ENCODE results near the gene RSL1D1. TPM values are rescaled to one million over a fixed set of nuclear protein-coding genes. Genes with fewer than 3 reads are reported as not detected.

RSL1D1 gene
- total RNA-seq, 3 donors from 2014 or later (not counting 1 experiment from before 2014, with no cell fraction given): 66.3 to 102 (median 99.1) TPM

- H3K36me3 Mint-ChIP-seq: no peaks in the 10 kb centered on the region
- no peak for TF ChIP-seq CTCF (IDR thresholded peaks at IDR 0.05)
- intact Hi-C loops (cut with micrococcal nuclease): no loop called here
- no peaks in the 10 kb centered on the region for H3K4me1 ChIP-seq (ENCODE audit: control insufficient read depth, insufficient read depth, low read length)
- H3K27me3 Mint-ChIP-seq (ENCODE audit: low read depth in 2 of 2): no peaks in the 10 kb centered on the region
- peak overlapping the region in 1 of 2 donors; percentile 5 for H3K27ac Mint-ChIP-seq
- H3K4me3 Mint-ChIP-seq: no peak overlapping the region
- H3K9me3 Mint-ChIP-seq: no peaks in the 10 kb centered on the region
- H3K27ac ChIP-seq (ENCODE audit: low read length): no peak overlapping the region
- DNase-seq: no peak
- no peaks in the 10 kb centered on the region for H3K27me3 ChIP-seq (ENCODE audit: control insufficient read depth, insufficient read depth, low read length)
- H3K4me1 Mint-ChIP-seq: peaks cover 12 to 18% of the 10 kb centered on the region in 2 donors
- peak in 2 of 3 donors; percentile 54 to 57 for ATAC-seq
- H3K4me3 ChIP-seq (ENCODE audit: low read length): no peak overlapping the region
- no peaks in the 10 kb centered on the region for H3K9me3 ChIP-seq (ENCODE audit: control insufficient read depth, insufficient read depth, low read length)
- WGBS (ENCODE audit: insufficient coverage): 74% methylated on average over 2 of the region's 2 CpGs
- H3K36me3 ChIP-seq (ENCODE audit: control insufficient read depth, insufficient read depth, low read length): peaks cover 25% of the 10 kb centered on the region
These were observed 42.2 kb upstream of the RSL1D1 start for GRCh38 chr16:11893571-11893970.

- no peaks in the 10 kb centered on the region for H3K4me1 ChIP-seq (ENCODE audit: control insufficient read depth, insufficient read depth, low read length)
- H3K9me3 ChIP-seq (ENCODE audit: control insufficient read depth, insufficient read depth, low read length): no peaks in the 10 kb centered on the region
- Mint-ChIP-seq H3K27me3 (ENCODE audit: low read depth in 2 of 2) (no peaks in the 10 kb centered on the region), H3K4me3 (no peak overlapping the region), H3K27ac (no peak overlapping the region), H3K9me3 (no peaks in the 10 kb centered on the region), H3K36me3 (no peaks in the 10 kb centered on the region), H3K4me1 (peaks cover 7 to 13% of the 10 kb centered on the region in 2 donors)
- TF ChIP-seq CTCF (IDR thresholded peaks at IDR 0.05): no peak
- no peak overlapping the region for H3K27ac ChIP-seq (ENCODE audit: low read length)
- peaks cover 25% of the 10 kb centered on the region for H3K36me3 ChIP-seq (ENCODE audit: control insufficient read depth, insufficient read depth, low read length)
- ATAC-seq (no peak), DNase-seq (no peak)
- WGBS (ENCODE audit: insufficient coverage): 67% methylated on average over 3 of the region's 4 CpGs
- no peak overlapping the region for H3K4me3 ChIP-seq (ENCODE audit: low read length)
- no peaks in the 10 kb centered on the region for H3K27me3 ChIP-seq (ENCODE audit: control insufficient read depth, insufficient read depth, low read length)
- intact Hi-C loops (cut with micrococcal nuclease): no loop called here
These were observed 41.4 kb upstream of the RSL1D1 start for GRCh38 chr16:11892761-11893160.

- Histone ChIP-seq H3K36me3 (ENCODE audit: control insufficient read depth, insufficient read depth, low read length) (peaks cover 48% of the 10 kb centered on the region), H3K4me1 (ENCODE audit: control insufficient read depth, insufficient read depth, low read length) (no peaks in the 10 kb centered on the region), H3K27ac (ENCODE audit: low read length) (no peak overlapping the region), H3K4me3 (ENCODE audit: low read length) (no peak overlapping the region), H3K27me3 (ENCODE audit: control insufficient read depth, insufficient read depth, low read length) (no peaks in the 10 kb centered on the region), H3K9me3 (ENCODE audit: control insufficient read depth, insufficient read depth, low read length) (no peaks in the 10 kb centered on the region)
- no peak for ATAC-seq
- no peak for DNase-seq
- Mint-ChIP-seq H3K4me3 (no peak overlapping the region), H3K36me3 (peaks cover 8% of the 10 kb centered on the region), H3K9me3 (no peaks in the 10 kb centered on the region), H3K27me3 (ENCODE audit: low read depth in 2 of 2) (no peaks in the 10 kb centered on the region), H3K27ac (no peak overlapping the region), H3K4me1 (peaks cover 5 to 6% of the 10 kb centered on the region in 2 donors)
- whole genome bisulfite sequencing (ENCODE audit: insufficient coverage): 97% methylated on average over 2 of the region's 5 CpGs
- no peak for TF ChIP-seq CTCF (IDR thresholded peaks at IDR 0.05)
- intact Hi-C loops (cut with micrococcal nuclease): no loop called here
These were observed 39.1 kb upstream of the RSL1D1 start for GRCh38 chr16:11890231-11890965.

- H3K4me1 Mint-ChIP-seq: no peaks in the 10 kb centered on the region
- 90% methylated on average over 6 of the region's 6 CpGs for WGBS (ENCODE audit: insufficient coverage)
- no peak overlapping the region for H3K4me3 Mint-ChIP-seq
- no peak for TF ChIP-seq CTCF (IDR thresholded peaks at IDR 0.05)
- no peaks in the 10 kb centered on the region for H3K27me3 Mint-ChIP-seq (ENCODE audit: low read depth in 2 of 2)
- intact Hi-C loops (cut with micrococcal nuclease): no loop called here
- ATAC-seq: no peak
- H3K9me3 ChIP-seq (ENCODE audit: control insufficient read depth, insufficient read depth, low read length): no peaks in the 10 kb centered on the region
- no peaks in the 10 kb centered on the region for H3K27me3 ChIP-seq (ENCODE audit: control insufficient read depth, insufficient read depth, low read length)
- no peak overlapping the region for H3K4me3 ChIP-seq (ENCODE audit: low read length)
- H3K27ac Mint-ChIP-seq: peak overlapping the region in 1 of 2 donors; percentile 2
- no peak for DNase-seq
- H3K36me3 ChIP-seq (ENCODE audit: control insufficient read depth, insufficient read depth, low read length): peaks cover 57% of the 10 kb centered on the region
- no peaks in the 10 kb centered on the region for H3K4me1 ChIP-seq (ENCODE audit: control insufficient read depth, insufficient read depth, low read length)
- H3K27ac ChIP-seq (ENCODE audit: low read length): no peak overlapping the region
- peaks cover 8% of the 10 kb centered on the region for H3K36me3 Mint-ChIP-seq
- H3K9me3 Mint-ChIP-seq: no peaks in the 10 kb centered on the region
These were observed 35.5 kb upstream of the RSL1D1 start for GRCh38 chr16:11886881-11887280.
